Measurements from ENCODE around the gene ZNF219. TPM values are rescaled to one million over a fixed set of nuclear protein-coding genes. Genes with fewer than 3 reads are reported as not detected.

ZNF219 gene
- total RNA-seq, 2 donors from 2014 or later = 4.5 to 9.5 TPM

DNA sequence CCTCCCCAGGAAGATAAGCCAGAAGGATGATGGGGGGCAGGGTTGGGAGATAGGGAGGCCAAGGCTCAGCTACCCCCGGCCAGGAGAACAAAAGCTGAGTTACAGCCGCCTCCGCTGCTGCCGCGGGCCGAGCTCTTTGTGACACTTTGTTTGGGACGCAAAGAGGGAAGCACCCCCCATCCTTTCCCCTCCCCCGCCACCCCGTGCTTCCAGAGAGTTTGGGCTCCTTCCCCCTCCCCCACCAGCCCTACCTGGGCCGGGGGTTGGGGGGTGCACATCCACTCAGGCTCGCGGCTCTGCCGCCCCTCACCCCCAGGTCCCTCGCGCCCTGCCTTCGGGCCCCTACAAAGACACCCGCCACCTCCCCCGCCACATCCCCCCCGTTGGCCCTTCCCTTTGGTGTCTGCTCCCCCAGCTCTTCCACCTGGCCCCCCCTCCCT, 799 bp downstream of the ZNF219 start:
- H3K9me3 Mint-ChIP-seq = no peaks in the 10 kb centered on the region
- H3K4me1 Mint-ChIP-seq (ENCODE audit: low read depth in 2 of 2) = peaks cover 23 to 42% of the 10 kb centered on the region in 2 donors
- no peaks in the 10 kb centered on the region for H3K36me3 Mint-ChIP-seq
- H3K27me3 Mint-ChIP-seq = peaks cover 0 to 3% of the 10 kb centered on the region in 2 donors
- no peak for DNase-seq (ENCODE audit: low spot score)
- no peak for ATAC-seq
- H3K4me3 Mint-ChIP-seq = peak overlapping the region; percentile 58
- H3K27ac Mint-ChIP-seq = peak overlapping the region in 1 of 2 donors; percentile 49

GRCh38 chr14:21096978-21097635, 1.3 kb downstream of the ZNF219 start:
- ATAC-seq = no peak
- no peaks in the 10 kb centered on the region for H3K36me3 Mint-ChIP-seq
- H3K27me3 Mint-ChIP-seq = peaks cover 0 to under 1% of the 10 kb centered on the region in 2 donors
- no peak for DNase-seq (ENCODE audit: low spot score)
- peak overlapping the region in 1 of 2 donors; percentile 49 for H3K27ac Mint-ChIP-seq
- no peaks in the 10 kb centered on the region for H3K9me3 Mint-ChIP-seq
- H3K4me1 Mint-ChIP-seq (ENCODE audit: low read depth in 2 of 2) = peaks cover 21 to 41% of the 10 kb centered on the region in 2 donors
- peak overlapping the region; percentile 58 for H3K4me3 Mint-ChIP-seq

DNA sequence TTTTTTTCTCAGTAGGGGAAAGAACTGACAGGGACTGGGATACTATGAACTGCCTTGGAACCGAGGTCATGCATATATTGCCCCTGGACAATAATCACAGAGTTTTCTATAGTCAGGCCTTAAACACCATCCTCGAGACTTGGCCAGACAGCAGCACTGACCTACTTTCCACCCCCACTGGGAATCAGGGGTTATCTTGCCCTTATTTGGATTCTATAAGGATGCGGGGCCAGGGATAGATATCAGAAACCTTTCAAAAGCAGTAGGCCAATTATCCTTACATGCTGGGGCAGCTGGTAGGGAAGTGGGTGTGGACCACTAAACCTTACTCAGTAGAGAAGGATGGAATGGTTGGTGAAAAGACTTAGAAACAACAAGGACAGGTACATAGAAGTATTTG, 2.0 kb downstream of the ZNF219 start:
- DNase-seq (ENCODE audit: low spot score) (no peak), ATAC-seq (no peak)
- Mint-ChIP-seq H3K9me3 (no peaks in the 10 kb centered on the region), H3K27ac (no peak overlapping the region), H3K36me3 (no peaks in the 10 kb centered on the region), H3K4me1 (ENCODE audit: low read depth in 2 of 2) (peaks cover 21 to 36% of the 10 kb centered on the region in 2 donors), H3K27me3 (no peaks in the 10 kb centered on the region), H3K4me3 (peak overlapping the region; percentile 58)

DNA sequence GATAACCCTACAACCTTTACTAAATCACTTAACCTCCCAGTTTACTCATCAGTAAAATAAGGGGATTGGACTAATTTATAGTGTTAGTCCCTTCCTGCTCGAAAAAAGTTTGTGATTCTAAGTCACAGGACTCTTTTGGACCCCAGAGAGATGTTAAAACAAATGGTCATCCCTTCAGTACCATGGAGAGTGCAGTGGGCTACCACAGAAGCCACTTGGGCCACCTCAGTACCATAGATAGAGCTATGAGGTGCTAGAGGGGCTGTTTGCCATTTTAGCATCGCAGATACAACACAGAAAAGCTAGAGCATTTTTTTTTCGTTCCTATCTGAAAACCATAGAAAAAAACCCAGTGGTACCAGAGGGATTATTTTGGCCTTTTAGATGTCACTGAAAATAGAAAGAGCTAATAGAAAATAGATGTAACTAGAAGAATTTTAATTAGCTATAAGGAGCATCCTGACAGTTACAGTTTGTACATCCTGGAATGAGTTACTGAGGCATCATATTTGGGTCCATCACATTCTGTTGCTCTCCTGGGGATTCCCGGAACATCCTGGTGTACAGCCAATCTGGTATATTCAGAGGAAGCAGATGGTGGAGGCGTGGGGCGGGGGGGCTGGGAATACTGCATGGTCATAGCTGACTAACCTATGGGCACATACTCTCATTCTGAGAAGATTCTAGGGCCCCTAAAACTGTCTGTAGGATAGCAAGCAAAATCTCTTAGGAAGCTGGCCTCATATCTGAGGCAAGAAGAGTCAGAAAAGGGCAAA, 2.8 kb downstream of the ZNF219 start:
- H3K9me3 Mint-ChIP-seq = no peaks in the 10 kb centered on the region
- no peak overlapping the region for H3K4me3 Mint-ChIP-seq
- H3K36me3 Mint-ChIP-seq = no peaks in the 10 kb centered on the region
- H3K4me1 Mint-ChIP-seq (ENCODE audit: low read depth in 2 of 2) = peaks cover 23 to 31% of the 10 kb centered on the region in 2 donors
- H3K27me3 Mint-ChIP-seq = no peaks in the 10 kb centered on the region
- ATAC-seq (no peak), DNase-seq (ENCODE audit: low spot score) (no peak)
- no peak overlapping the region for H3K27ac Mint-ChIP-seq

DNA sequence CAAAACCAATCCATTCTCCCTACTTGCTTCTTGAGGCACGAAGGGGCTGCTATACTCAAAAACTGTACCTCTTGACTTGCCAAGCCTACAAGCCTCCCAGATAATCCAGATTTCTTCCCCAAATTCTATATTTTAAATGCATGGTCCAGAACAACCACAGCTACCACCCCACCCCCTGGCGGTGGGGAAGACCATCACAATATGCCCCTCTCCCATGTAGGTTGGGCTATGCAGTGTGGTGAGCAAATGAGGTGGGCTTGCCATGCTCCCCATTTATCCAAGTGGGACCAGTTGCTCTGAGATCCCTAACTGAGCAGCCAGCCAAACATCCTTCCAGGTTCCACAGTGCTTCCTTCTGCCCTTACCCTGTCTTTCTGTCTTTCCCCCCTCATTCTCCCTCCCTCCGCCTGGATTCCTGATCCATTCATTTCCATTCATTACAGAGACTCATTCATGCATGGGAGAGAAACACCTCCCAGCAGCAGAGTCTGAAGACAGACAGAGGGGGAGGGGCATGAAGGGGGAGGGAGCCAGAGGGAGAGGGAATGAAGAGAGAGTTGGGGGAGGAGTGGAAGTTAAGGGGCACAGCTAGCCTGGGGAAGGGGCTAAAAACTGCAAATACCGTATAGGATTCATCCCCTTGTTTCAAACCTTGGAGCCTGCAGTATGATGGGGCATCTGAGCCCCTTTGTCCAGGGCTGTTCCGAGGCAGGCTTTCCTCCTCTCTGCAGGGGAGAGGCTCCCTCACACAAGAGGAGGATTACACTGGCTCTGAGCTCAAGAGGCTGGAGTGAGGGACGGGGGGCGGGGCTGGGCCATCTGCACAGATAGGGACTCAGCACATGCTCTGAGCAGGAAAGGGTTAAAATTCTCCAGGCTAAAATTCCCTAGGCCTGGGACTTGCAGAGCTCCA, 4.4 kb downstream of the ZNF219 start:
- no peaks in the 10 kb centered on the region for H3K36me3 Mint-ChIP-seq

DNA sequence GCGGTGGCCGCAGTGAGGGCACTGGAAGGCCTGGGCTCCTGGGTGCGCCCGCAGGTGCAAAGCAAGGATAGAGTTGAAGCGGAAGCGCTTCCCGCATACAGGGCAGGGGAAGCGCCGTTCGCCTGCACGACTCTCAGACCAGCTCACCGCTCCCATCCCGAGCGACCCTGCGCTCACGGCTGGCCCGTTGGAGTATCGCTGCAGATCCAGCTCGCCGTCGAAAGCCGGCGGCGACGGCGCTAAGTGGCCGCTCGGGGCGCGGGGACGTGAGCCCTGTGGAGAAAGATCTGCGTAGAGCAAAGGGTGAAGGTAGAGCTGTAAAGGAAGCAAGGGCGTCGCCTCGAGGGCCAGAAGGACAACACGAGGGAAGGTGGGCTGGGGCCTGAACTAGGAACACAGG, 5.4 kb downstream of the ZNF219 start:
- no peak overlapping the region for H3K27ac Mint-ChIP-seq
- H3K27me3 Mint-ChIP-seq = no peaks in the 10 kb centered on the region
- no peak overlapping the region for H3K4me3 Mint-ChIP-seq
- DNase-seq (ENCODE audit: low spot score) (no peak), ATAC-seq (no peak)
- H3K36me3 Mint-ChIP-seq = no peaks in the 10 kb centered on the region
- H3K4me1 Mint-ChIP-seq (ENCODE audit: low read depth in 2 of 2) = peaks cover 14 to 17% of the 10 kb centered on the region in 2 donors
- no peaks in the 10 kb centered on the region for H3K9me3 Mint-ChIP-seq

More for the DNA sequence above, 4.4 kb downstream of the ZNF219 start:
- Mint-ChIP-seq H3K27ac (no peak overlapping the region), H3K4me3 (no peak overlapping the region), H3K9me3 (no peaks in the 10 kb centered on the region), H3K27me3 (no peaks in the 10 kb centered on the region), H3K4me1 (ENCODE audit: low read depth in 2 of 2) (peaks cover 16 to 21% of the 10 kb centered on the region in 2 donors)
- no peak for DNase-seq (ENCODE audit: low spot score)
- ATAC-seq = no peak

GRCh38 chr14:21092273-21093011, 6.0 kb downstream of the ZNF219 start:
- H3K27ac Mint-ChIP-seq = no peak overlapping the region
- ATAC-seq (peak; percentile 94), DNase-seq (ENCODE audit: low spot score) (peak; percentile 85)
- H3K4me3 Mint-ChIP-seq = no peak overlapping the region
- H3K36me3 Mint-ChIP-seq = no peaks in the 10 kb centered on the region
- H3K27me3 Mint-ChIP-seq = no peaks in the 10 kb centered on the region
- H3K9me3 Mint-ChIP-seq = no peaks in the 10 kb centered on the region
- H3K4me1 Mint-ChIP-seq (ENCODE audit: low read depth in 2 of 2) = peaks cover 19 to 22% of the 10 kb centered on the region in 2 donors

DNA sequence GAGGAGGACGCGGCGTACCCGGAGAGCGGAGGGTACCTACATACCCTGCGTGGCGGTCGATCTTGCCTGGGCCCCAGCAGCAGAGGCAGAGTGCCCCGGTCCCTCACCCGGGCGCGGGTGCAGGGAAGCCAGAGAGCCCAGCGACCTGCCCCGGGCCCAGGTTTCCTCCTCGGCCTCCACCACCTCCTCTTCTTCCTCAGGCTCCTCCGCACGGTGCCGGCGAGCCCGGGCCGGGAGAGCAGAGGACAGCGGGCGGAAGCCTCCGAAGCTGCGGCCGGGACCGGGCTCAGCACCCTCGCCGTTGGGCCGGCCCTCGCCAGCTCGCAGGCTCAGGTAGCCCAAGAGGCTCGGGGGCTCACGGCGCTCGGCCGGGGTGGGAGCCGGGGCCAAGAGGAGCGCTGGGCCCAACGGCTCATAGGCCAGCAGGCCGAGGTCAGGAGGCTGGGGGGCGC, 6.6 kb downstream of the ZNF219 start:
- Mint-ChIP-seq H3K4me1 (ENCODE audit: low read depth in 2 of 2) (peaks cover 19 to 20% of the 10 kb centered on the region in 2 donors), H3K9me3 (no peaks in the 10 kb centered on the region), H3K27me3 (no peaks in the 10 kb centered on the region), H3K27ac (no peak overlapping the region), H3K4me3 (no peak overlapping the region), H3K36me3 (no peaks in the 10 kb centered on the region)
- ATAC-seq (no peak), DNase-seq (ENCODE audit: low spot score) (no peak)

DNA sequence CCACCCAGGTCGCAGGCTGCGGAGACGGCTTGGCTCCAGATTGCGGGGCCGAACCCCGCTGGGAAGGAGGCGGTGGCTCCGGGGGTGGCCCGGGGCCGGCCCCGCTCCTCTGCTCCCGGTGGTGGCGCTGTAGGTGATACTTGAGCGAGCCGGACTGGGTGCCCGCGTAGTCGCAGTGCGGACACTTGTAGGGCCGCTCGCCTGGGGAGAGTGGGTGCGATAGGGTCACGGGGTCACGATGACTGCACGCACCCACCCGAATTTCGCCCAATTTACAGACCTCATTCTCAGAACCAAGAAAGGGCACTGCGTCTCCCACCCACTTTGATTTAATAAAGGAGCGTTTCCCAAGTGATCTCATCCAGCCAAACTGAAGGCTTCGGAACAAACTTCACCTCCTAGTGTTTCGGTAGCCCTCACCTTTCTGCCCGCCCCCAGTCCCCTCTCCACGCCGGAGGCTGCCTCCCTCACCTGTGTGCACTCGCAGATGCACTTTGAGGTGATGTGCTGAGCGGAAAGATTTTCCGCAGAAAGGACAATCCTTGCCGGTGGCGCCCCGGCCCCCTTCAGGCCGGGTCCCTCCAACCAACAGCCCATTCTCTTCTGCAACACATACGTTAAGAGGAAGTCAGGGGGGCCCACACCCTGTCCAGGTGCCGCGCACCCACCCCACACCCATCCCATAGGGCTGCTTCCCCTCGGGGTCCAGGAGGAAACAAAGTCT, 7.4 kb downstream of the ZNF219 start:
- DNase-seq (ENCODE audit: low spot score) (no peak), ATAC-seq (no peak)
- Mint-ChIP-seq H3K27me3 (no peaks in the 10 kb centered on the region), H3K4me3 (no peak overlapping the region), H3K27ac (no peak overlapping the region), H3K4me1 (ENCODE audit: low read depth in 2 of 2) (peaks cover 23 to 24% of the 10 kb centered on the region in 2 donors), H3K9me3 (no peaks in the 10 kb centered on the region), H3K36me3 (no peaks in the 10 kb centered on the region)

- H3K4me3 Mint-ChIP-seq = no peak overlapping the region
These were observed 8.1 kb downstream of the ZNF219 start for GRCh38 chr14:21090194-21090939.

GRCh38 chr14:21089877-21090193, 8.6 kb downstream of the ZNF219 start:
- no peak overlapping the region for H3K27ac Mint-ChIP-seq
- H3K9me3 Mint-ChIP-seq = no peaks in the 10 kb centered on the region
- ATAC-seq (no peak), DNase-seq (ENCODE audit: low spot score) (no peak)
- no peaks in the 10 kb centered on the region for H3K36me3 Mint-ChIP-seq
- H3K4me1 Mint-ChIP-seq (ENCODE audit: low read depth in 2 of 2) = peaks cover 27 to 28% of the 10 kb centered on the region in 2 donors
- H3K4me3 Mint-ChIP-seq = no peak overlapping the region
- no peaks in the 10 kb centered on the region for H3K27me3 Mint-ChIP-seq

More at GRCh38 chr14:21090194-21090939, 8.1 kb downstream of the ZNF219 start:
- Mint-ChIP-seq H3K9me3 (no peaks in the 10 kb centered on the region), H3K27me3 (no peaks in the 10 kb centered on the region), H3K4me1 (ENCODE audit: low read depth in 2 of 2) (peaks cover 27 to 28% of the 10 kb centered on the region in 2 donors), H3K27ac (no peak overlapping the region), H3K36me3 (no peaks in the 10 kb centered on the region)
- ATAC-seq = no peak
- no peak for DNase-seq (ENCODE audit: low spot score)

DNA sequence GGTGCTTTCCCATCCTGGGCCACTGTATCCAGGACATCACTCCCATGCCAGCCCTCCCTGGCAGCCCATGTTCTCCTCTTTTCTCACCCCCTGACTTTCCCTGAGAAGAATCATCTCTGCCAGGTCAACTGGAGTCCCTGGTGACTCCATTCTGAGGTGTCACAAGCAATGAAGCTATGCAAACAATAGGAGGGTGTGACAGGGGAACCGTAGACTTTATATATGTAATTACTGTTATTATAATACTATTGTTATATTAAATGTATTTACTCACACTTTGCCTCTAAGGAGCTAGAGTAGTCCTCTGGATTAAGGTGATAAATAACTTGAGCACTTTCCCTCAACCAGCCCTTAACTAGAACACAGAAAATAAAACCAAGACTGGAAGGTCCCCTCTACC, 9.2 kb downstream of the ZNF219 start:
- no peaks in the 10 kb centered on the region for H3K9me3 Mint-ChIP-seq
- peak overlapping the region in 1 of 2 donors; percentile 43 for H3K27ac Mint-ChIP-seq
- no peaks in the 10 kb centered on the region for H3K36me3 Mint-ChIP-seq
- H3K4me3 Mint-ChIP-seq = no peak overlapping the region
- peaks cover 0 to 2% of the 10 kb centered on the region in 2 donors for H3K27me3 Mint-ChIP-seq
- H3K4me1 Mint-ChIP-seq (ENCODE audit: low read depth in 2 of 2) = peaks cover 27 to 28% of the 10 kb centered on the region in 2 donors
- DNase-seq (ENCODE audit: low spot score) = no peak
- ATAC-seq = no peak
